Uterus (tissue), 2 donors: Measurements from ENCODE around the gene ATP11A.

ENCODE experiments used
- POLR2A ChIP-seq, 2 donors: fragments of 450-650 bp; IDR thresholded peaks; one replicate each; pipeline ENCODE4 v1.6.1; 2016; ENCODE audit warnings: antibody characterized with exemption in 2 of 2, mild to moderate bottlenecking in 1 of 2, moderate library complexity in 1 of 2
- TF ChIP-seq, protein P1 (sequence below), 4 experiments: fragments of 200-600 bp in 2 of 4; fragments of 450-650 bp in 2 of 4; sonication (generic) in 2 of 4; IDR thresholded peaks; one replicate each; pipeline ENCODE4 v1.5.1; 2016 to 2019; ENCODE audit warnings: antibody characterized with exemption in 4 of 4, mild to moderate bottlenecking in 2 of 4, moderate library complexity in 1 of 4

GRCh38 chr13:112854321-112854720 lies 164.5 kb downstream of the ATP11A start:
- TF ChIP-seq, protein P1, sequence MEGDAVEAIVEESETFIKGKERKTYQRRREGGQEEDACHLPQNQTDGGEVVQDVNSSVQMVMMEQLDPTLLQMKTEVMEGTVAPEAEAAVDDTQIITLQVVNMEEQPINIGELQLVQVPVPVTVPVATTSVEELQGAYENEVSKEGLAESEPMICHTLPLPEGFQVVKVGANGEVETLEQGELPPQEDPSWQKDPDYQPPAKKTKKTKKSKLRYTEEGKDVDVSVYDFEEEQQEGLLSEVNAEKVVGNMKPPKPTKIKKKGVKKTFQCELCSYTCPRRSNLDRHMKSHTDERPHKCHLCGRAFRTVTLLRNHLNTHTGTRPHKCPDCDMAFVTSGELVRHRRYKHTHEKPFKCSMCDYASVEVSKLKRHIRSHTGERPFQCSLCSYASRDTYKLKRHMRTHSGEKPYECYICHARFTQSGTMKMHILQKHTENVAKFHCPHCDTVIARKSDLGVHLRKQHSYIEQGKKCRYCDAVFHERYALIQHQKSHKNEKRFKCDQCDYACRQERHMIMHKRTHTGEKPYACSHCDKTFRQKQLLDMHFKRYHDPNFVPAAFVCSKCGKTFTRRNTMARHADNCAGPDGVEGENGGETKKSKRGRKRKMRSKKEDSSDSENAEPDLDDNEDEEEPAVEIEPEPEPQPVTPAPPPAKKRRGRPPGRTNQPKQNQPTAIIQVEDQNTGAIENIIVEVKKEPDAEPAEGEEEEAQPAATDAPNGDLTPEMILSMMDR (IDR thresholded peaks at IDR 0.05) = no peak
- no peak for TF ChIP-seq POLR2A (IDR thresholded peaks at IDR 0.05)
